Stimulated activated CD4-positive, alpha-beta T cell treated with anti-CD3 and anti-CD28 coated beads, Interleukin-1b, Interleukin-23, amount 100 ng/mL, for 1 hour (primary cell): ENCODE results near the gene EVA1A.

Source experiments
- DNase-seq, 2 donors: peaks; one replicate each; pipeline ENCODE4 v3.0.0-alpha.2; 2020; ENCODE audit warnings: low read depth in 2 of 2

EVA1A gene

DNA sequence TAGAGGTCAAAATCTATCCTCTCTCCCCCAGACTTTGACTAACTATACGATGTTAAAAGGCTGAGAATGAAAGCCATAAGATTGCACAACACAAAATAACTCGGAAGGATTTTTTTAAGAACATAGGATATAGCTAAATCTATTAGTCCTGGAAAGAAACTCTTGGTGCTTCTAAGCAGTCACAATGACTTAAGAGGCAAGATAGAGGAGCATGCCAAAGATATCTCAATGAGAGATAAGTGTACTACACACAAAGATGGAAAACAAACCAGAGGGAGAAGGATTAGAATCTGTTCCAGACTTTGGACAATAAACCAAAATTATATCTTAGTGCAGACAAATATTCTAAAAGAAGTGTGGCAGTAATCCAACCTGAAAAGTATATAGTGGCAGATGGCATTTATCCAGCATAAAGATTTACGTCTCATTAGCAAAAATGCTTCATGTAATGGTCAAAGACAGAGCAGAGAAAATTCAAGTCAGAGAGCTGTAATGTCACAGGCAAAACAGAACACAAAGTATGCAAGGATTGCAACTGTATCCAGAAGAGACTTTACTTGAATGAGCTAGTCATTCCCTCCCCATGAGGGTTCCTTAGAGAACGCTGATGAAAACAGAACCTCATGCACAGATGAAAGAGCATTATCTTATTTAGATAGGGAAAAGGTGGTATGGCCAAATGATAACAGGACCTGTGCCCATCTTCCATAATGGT lies 28.8 kb upstream of the EVA1A start:
- DNase-seq = no peak

DNA sequence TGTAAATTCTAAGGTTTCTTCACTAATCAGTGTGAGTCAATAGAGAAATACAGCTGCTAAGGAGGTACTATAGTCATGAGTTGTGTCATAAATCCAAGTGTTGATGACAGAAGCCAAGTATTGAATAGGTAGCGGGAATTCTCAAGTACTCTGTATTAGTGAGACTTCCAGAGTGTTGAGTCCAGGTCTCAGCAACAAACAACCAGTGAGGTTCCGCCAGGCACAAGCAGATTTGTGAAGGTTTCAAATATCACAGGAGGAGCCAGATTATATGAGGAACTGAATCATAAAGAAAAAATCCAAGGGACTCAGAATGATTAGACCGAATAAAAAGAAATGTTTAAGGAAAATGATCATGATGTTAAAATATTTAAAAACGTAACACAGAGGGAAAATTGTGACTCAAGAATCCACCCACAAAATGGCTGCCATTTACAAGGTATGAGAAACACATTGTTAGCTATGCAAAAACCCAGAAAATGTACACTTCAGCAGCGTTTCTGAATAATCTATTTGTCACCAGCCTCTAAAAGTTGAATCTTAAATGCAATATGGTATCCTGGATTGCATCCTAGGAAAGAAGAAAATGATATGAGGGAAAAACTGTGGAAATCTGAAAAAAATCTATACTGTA lies 27.3 kb upstream of the EVA1A start:
- no peak for DNase-seq

DNA sequence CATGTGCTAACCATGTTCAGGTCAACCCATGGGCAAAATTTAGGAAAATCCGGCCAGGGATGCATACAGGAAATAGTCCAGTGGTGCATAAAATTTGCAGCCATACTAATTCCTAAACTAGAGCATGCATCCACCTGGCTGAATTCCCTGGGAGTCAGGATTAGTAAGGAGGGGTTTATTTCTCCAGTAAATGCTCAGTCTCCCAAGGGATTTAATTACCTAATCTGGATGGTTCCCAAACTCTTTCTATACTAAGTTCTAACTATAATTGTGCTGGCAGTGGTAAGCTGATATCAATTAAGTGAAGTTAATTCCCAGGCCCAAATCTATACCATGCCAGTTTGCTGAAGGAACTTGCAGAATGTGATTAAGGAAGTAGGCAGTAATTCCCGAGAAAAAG lies 26.2 kb upstream of the EVA1A start:
- no peak for DNase-seq

DNA sequence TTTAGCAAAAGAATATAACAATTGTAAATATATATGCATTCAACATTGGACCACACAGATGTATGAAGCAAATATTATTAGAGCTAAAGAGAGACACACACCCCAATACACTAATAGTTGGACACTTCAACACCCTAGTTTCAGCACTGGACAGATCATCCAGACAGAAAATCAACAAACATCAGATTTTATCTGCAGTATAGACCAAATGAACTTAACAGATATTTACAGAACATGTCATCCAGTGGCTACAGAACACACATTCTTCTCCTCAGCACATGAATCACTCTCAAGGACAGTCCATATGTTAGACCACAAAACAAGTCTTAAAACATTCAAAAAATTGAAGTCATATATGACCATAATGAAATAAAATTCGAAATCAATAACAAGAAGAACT lies 22.1 kb upstream of the EVA1A start:
- DNase-seq = no peak

DNA sequence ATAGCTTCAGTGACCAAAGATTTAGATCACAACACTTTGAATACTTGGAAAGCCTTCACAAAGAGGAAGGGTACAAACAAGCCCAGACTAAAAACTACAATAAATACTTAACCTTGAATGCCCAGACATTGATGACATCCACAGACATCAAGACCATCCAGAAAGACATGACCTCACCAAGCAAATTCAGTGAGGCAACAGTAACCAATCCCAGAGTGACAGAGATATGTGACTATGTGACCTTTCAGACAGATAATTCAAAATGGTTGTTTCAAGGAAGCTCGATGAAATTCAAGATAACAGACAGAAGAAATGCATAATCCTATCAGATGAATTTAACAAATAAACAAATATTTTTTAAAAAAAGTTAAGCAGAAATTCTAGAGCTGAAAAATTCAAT lies 19.9 kb upstream of the EVA1A start:
- DNase-seq = no peak

DNA sequence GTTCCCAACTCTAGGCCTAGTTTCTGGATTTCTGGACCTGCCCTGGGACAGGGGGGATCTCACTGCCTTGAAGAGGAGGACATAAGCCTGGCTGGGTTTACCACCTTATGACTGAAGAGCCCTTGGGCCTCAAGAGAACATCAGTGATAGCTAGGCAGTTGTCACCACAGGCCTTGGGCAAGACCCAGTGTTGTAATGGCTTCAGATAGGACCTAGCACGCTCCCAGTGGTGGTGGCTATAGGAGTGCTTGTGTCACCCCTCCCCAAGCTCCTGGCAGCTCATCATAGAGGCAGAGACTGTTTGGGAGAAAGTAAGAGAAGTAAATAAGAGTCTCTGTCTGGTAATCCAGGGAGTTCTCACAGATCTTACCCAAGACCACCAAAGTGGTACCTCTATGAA lies 19.4 kb upstream of the EVA1A start:
- no peak for DNase-seq

DNA sequence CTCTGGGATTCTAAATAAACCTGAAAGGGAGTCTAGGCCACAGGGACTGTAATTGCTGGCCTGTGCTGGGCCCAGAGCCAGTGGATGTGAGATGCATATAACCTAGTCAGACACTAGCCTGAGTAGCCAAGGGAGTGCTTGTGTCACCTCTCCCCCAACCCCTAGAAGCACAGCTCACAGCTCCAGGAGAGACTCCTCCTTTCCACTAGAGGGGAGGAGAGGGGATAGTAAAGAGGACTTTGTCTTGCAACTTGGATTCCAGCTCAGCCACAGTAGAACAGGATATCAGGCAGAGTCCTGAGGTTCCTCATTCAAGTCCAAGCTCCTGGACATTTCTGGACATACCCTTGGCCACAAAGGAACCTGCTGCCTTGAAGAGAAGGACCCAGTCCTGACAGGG lies 18.4 kb upstream of the EVA1A start:
- no peak for DNase-seq

DNA sequence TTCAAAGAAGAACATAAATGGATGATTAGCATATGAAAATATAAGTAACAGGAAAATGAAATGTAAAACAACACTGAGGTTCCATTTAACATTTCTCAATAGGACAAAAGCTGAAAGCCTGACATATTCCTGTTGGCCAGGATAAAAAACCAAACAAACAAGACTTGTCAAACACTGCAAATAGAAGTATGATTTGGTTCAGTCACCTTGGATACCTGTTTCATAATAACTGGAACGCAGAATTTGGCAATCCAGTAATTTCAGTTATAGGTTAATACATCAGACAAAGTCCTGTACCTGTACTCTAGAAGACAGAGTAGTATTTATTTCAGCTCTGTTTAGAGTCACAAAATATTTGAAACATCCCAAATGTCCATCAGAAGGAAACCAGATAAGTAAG lies 16.5 kb upstream of the EVA1A start:
- no peak for DNase-seq

DNA sequence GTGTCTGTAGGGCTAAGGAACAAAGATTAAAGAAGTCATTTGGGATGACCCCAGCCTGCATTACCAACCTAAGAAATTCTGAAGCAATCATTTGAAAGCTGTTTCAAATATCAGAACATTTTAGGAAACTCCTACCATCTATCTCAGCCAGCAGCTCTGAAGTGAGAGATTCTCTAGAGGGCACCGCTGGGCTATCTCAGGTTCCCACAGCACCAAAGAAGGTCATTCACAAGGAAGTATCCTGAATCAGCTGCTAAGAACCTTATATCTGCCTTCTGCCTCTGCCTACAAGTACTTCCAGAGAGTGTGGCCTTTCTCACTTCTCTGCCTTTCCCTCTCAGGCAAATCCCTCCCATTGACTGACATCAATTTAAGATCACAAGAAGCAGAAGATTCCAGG lies 13.4 kb upstream of the EVA1A start:
- DNase-seq = no peak

DNA sequence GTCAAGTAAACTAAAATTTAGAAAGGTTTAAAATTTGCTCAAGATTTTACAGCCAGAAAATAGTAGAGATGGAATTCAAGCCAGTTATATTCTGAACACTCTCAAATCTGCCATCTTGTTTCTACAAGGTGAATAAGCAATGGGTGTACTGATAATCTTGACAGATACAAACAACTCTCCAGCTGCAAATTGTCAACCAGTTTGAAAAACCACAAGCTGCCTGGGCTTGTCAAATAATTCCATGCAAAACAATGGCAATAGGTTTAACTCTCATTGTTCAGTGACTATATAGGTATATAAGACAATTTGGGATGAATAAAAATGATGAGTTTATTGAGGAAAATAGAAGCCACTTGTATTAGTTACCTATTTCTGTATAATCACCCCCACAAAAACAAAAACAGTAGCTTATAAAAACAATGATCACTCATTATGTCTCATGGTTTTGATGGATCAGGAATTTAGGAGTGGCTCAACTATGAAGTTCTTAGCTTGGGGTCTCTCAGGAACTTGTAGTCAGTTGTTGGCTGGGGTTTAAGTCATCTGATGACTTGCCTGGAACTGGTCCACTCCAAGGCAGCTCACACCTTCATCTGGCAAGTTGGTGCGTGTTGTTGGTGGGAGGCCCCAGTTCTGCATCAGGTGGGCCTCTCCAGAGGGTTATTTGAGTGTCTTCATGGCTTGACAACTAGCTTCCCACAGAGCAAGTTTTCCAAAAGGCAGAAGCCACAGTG lies 12.6 kb upstream of the EVA1A start:
- no peak for DNase-seq

DNA sequence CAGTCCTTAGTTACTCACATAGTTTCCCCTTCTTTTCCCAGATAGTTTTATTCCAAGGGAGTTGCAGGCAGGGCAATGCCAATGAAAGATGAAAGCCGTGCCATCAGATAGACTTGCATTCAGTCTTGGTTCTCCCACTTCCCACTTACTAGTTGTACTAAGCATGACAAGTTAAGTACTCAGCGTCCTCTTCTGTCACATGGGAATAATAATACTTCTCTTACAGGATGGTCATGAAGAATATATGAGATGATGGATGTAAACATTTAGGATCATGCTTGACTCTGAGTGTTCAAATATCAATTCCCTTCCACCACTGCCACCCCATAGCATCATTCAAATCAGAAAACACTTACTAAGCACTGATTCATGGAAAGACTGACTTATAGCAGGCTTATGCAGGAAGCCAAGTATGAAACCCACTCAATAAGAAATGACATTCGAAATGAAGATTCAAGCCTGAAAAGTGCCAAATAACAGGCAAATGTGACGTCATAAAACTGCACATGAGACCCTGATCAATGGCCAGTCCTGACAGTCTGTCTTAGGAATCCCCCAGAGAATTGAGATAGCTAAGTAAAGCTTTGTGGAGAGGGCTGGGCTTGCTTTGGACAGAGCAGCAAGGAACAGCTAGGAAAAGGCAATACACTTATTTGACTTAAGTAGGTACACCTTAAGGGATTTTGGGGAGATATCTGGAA lies 11.1 kb upstream of the EVA1A start:
- DNase-seq = no peak

DNA sequence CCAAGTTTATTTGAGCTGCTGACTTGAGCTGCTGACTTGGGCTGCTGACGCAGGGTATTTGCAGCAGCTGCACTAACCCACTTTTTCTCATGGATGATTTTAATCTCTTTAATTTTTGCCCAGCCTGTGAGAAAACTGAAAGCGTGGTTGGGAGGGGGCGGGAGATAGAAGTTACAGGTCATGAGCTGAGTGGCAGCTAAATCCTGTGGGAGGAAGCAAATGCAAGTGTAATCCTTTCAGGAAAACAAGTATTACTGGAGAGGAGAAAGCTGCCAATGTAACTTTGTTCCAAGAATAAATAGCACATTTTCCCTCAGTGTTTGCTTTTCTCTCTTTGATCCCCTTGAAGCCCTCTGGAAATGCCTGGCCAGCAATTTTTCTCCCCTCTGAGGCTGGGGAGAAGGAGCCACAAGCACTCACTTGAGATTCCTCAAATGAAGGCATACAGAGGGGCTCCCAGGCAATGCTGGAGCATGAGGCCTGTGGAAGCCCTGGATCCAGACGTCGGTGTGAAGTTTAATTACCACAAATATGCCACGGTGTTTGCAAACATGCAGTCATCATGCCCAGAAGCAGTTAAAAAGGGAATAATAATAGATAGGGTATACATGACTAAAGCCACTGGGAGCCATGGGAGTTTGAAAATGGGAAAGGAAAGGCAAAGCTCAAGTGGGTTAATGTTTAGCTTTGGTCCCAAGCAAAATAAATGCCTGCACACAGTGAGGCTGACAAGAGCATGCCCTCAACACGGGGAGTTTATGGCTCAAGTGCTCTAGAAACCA lies 10.4 kb upstream of the EVA1A start:
- DNase-seq = no peak

DNA sequence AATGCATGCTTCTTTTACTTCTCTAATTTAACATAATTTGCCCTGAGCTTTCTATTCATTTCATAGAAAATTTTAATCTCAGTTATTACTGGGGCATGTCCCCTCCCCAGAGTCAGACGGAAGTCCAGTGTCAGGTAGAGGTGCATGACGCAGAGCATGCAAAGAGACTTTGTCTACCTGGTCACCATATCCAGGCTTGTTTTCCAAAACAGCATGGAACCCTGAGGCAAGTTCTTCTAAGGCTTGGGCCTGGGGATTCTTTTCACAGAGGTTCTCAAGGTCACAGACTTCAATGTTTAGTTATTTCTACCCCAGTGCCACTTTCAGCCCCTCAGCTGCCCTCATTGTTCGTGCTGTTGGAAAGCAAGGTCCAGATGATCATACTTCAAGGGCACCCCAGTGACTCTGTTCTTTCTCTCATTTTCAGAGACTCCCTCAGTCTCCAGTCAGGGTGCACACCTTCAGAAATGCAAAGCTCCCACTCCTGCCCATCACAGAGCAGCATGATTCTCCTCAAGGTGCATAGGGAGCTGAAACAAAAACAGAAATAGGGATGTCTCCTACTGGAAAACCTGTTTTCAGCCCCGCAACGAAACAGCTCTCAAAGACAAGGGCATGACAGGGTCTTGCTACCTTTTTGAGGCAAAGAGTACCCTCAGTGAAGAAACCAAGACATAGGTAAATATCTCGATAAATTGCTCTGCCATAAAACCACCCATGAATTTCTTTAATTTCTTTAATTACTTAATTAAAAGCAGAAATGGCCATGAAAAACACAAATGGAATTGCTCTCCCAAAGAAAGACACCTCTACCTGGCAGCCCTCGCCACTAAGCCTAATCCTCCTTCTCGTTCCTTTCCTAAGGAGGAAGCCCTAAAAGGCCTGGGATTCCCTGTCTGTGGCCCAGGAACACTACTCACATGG lies 9.5 kb upstream of the EVA1A start:
- no peak for DNase-seq

DNA sequence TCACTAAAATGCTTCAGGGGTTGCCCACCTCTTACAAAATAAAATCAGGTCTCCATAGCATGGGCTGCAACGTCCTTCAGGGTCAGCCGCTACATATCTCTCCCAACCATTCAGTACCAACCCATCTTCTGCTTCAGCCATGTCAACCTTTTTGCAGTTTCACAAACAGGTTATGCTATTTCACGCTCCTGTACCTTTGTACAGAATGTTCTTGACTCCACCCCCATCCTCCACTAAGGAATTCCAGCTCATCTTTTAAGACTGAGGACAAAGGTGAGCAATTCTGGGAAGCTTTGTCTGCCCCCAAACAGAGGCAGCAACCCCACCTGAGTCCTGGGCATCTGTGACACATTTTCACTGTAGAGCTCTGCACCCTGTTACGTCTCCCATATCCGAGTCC lies 8.8 kb upstream of the EVA1A start:
- DNase-seq = no peak

DNA sequence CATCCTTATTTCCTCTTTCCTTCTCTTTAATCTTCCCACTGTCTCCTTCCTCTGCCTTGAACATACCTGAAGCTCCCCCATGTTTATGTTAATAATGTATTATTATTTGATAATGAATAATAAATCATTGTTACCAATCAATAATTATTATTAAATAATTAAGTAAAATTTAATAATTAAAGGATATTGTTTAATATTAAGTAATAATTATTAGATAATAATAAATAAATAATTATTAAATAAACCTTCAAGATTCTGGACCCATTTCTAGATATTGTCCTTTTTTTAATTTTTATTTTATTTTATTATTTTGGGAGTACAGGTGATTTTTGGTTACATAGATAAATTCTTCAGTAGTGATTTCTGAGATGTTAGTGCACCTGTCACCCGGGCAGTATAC lies 7.4 kb upstream of the EVA1A start:
- DNase-seq = no peak

DNA sequence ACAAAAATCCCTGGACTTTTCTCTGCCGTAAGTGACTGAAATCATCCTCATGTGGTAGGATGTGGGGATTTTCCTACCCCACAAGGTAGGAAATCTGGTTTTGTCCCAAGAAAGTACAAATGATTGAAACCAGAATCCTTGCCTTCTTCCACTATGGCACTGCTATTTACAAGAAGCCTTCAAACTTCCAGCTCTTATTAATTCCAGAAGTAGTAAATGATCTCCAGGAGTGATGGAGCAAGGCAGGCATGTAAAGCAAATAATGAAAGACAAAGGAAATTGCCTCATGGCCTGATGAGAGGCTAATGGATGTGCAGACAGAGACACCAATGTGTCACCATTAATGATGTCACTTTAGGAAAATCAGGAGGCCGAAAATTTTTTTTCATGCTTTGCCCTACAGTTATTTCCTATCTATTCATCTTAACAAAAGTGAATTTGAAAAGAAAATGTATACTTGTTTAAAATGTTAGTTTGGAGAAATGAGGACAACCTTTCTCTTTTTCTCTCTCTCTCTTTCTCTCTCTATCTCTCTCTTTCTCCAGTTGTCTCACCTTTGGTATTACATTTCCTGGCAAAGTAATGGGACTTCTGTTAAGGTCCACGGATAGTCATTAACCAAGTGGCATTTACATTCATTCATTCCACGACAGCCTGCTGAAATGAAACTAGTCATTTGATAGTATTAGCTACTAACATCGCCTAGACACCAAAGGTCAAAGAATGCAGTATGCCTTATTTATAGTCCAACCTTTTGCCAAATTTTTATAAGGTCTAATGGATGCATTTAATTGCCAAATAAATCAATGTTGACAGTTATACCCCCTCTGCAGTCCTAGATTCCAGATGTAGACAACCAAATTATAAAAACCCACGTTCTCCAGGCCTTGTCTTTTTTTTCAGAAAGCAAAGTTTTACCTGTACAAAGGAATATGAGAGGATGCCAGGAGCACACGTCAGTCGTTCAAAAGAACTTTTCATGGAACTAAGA lies 5.0 kb upstream of the EVA1A start:
- no peak for DNase-seq

DNA sequence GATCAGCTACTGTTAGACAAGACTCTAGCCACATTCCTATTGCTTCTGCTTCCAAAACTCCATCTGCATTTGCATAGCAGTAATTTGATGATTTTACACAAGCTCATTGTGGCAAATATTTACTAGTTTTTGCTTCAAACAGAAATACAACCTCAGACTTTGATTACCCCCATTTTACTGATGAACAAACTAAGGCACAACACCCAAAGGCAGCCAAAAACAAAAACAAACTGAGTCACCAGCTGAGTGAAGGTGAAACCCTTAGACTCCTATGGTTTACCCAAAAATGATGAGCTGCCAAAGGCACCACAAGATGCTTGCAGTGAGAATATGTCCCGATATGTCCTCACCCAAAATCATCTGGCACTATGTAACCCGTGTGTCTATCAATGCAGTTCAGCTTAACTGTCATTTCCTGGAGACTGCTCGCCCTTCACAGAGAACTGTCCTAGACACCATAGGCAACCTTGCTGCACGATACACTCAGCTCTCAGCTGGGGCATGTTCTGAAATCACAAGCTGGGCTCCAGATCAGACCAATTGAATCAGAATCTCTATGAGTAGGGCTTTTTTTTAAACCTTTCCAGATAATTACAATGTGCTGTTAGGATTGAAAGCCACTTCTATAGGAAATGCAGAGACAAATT lies 4.1 kb upstream of the EVA1A start:
- DNase-seq = no peak

DNA sequence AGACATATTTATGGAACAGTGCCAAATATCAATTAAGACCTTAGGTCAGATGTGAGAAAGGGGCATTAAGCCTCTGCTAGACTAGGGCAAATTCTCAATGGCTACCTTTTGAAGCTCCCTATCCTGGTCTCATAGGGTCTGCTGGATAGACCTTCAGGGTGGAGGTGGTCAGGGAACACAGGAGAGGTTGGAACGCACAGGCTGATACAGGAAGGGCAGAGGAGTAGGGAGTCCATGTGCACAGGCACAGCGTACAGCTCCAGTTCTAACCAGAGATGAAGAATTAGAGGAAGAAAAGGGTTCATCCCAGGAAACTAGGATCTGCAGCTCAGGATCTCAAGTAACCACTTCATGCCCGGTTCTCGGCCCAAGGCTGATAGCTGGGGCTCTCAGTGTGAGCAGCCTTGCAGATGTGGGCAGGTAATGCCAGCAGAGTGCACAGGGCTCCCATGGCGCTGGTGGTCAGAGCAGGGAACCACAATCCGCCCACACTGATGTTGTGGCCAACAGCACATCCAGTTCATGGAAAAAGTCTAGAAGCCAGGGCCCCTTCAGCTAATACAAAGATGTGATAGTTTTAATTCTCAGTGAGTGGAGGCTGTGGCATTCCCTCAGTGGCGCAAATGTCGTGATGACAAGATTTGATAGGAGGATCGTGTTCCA lies 3.4 kb upstream of the EVA1A start:
- DNase-seq = no peak
